ENCODE data around the gene OPRPN.

Gene OPRPN

GRCh38 chr4:70397580-70397979 lies at the start of gene OPRPN:
Gene OPRPN (plus strand): TSS chr4:70397940. CDS start chr4:70399286, 1,346 bp downstream.
- Histone ChIP-seq H3K9me3 (ENCODE audit: control insufficient read depth, insufficient read depth, low read length) (no peaks in the 10 kb centered on the region), H3K4me3 (ENCODE audit: low read depth, low read length) (no peak within 1 kb of the TSS), H3K9ac (ENCODE audit: low read depth, low read length) (no peak within 1 kb of the TSS), H3K36me3 (ENCODE audit: control insufficient read depth, insufficient read depth, low read length) (no peaks in the 10 kb centered on the region), H3K4me1 (ENCODE audit: control insufficient read depth, insufficient read depth, low read length) (no peaks in the 10 kb centered on the region), H3K27me3 (ENCODE audit: control insufficient read depth, insufficient read depth, low read length) (no peaks in the 10 kb centered on the region)

- no peak overlapping the region for H3K9ac ChIP-seq (ENCODE audit: low read depth, low read length)
- H3K9me3 ChIP-seq (ENCODE audit: control insufficient read depth, insufficient read depth, low read length) = no peaks in the 10 kb centered on the region
- H3K4me1 ChIP-seq (ENCODE audit: control insufficient read depth, insufficient read depth, low read length) = no peaks in the 10 kb centered on the region
- no peak overlapping the region for H3K4me3 ChIP-seq (ENCODE audit: low read depth, low read length)
- H3K36me3 ChIP-seq (ENCODE audit: control insufficient read depth, insufficient read depth, low read length) = no peaks in the 10 kb centered on the region
- H3K27me3 ChIP-seq (ENCODE audit: control insufficient read depth, insufficient read depth, low read length) = no peaks in the 10 kb centered on the region
Measured at GRCh38 chr4:70356185-70356584, 41.6 kb upstream of the OPRPN start.

GRCh38 chr4:70359115-70359661 lies 38.6 kb upstream of the OPRPN start:
- Histone ChIP-seq H3K4me1 (ENCODE audit: control insufficient read depth, insufficient read depth, low read length) (no peaks in the 10 kb centered on the region), H3K4me3 (ENCODE audit: low read depth, low read length) (no peak overlapping the region), H3K36me3 (ENCODE audit: control insufficient read depth, insufficient read depth, low read length) (no peaks in the 10 kb centered on the region), H3K9me3 (ENCODE audit: control insufficient read depth, insufficient read depth, low read length) (no peaks in the 10 kb centered on the region), H3K9ac (ENCODE audit: low read depth, low read length) (no peak overlapping the region), H3K27me3 (ENCODE audit: control insufficient read depth, insufficient read depth, low read length) (no peaks in the 10 kb centered on the region)

GRCh38 chr4:70360460-70360859 lies 37.3 kb upstream of the OPRPN start, which contains the start of gene SMR3A:
Gene SMR3A (plus strand): TSS chr4:70360760. CDS start chr4:70362116, 1,356 bp downstream.
- Histone ChIP-seq H3K27me3 (ENCODE audit: control insufficient read depth, insufficient read depth, low read length) (no peaks in the 10 kb centered on the region), H3K4me1 (ENCODE audit: control insufficient read depth, insufficient read depth, low read length) (no peaks in the 10 kb centered on the region), H3K36me3 (ENCODE audit: control insufficient read depth, insufficient read depth, low read length) (no peaks in the 10 kb centered on the region), H3K4me3 (ENCODE audit: low read depth, low read length) (no peak within 1 kb of the TSS), H3K9ac (ENCODE audit: low read depth, low read length) (no peak within 1 kb of the TSS), H3K9me3 (ENCODE audit: control insufficient read depth, insufficient read depth, low read length) (no peaks in the 10 kb centered on the region)

GRCh38 chr4:70364002-70364401 lies 33.7 kb upstream of the OPRPN start:
- no peaks in the 10 kb centered on the region for H3K36me3 ChIP-seq (ENCODE audit: control insufficient read depth, insufficient read depth, low read length)
- H3K4me1 ChIP-seq (ENCODE audit: control insufficient read depth, insufficient read depth, low read length) = no peaks in the 10 kb centered on the region
- H3K9me3 ChIP-seq (ENCODE audit: control insufficient read depth, insufficient read depth, low read length) = no peaks in the 10 kb centered on the region
- no peaks in the 10 kb centered on the region for H3K27me3 ChIP-seq (ENCODE audit: control insufficient read depth, insufficient read depth, low read length)
- H3K4me3 ChIP-seq (ENCODE audit: low read depth, low read length) = no peak overlapping the region
- no peak overlapping the region for H3K9ac ChIP-seq (ENCODE audit: low read depth, low read length)

GRCh38 chr4:70365479-70365878 lies 32.3 kb upstream of the OPRPN start:
- H3K27me3 ChIP-seq (ENCODE audit: control insufficient read depth, insufficient read depth, low read length) = no peaks in the 10 kb centered on the region
- no peak overlapping the region for H3K9ac ChIP-seq (ENCODE audit: low read depth, low read length)
- H3K4me3 ChIP-seq (ENCODE audit: low read depth, low read length) = no peak overlapping the region
- H3K4me1 ChIP-seq (ENCODE audit: control insufficient read depth, insufficient read depth, low read length) = no peaks in the 10 kb centered on the region
- no peaks in the 10 kb centered on the region for H3K9me3 ChIP-seq (ENCODE audit: control insufficient read depth, insufficient read depth, low read length)
- no peaks in the 10 kb centered on the region for H3K36me3 ChIP-seq (ENCODE audit: control insufficient read depth, insufficient read depth, low read length)

GRCh38 chr4:70367813-70368212 lies 29.9 kb upstream of the OPRPN start:
- Histone ChIP-seq H3K4me1 (ENCODE audit: control insufficient read depth, insufficient read depth, low read length) (no peaks in the 10 kb centered on the region), H3K36me3 (ENCODE audit: control insufficient read depth, insufficient read depth, low read length) (no peaks in the 10 kb centered on the region), H3K9me3 (ENCODE audit: control insufficient read depth, insufficient read depth, low read length) (no peaks in the 10 kb centered on the region), H3K27me3 (ENCODE audit: control insufficient read depth, insufficient read depth, low read length) (no peaks in the 10 kb centered on the region), H3K9ac (ENCODE audit: low read depth, low read length) (no peak overlapping the region), H3K4me3 (ENCODE audit: low read depth, low read length) (no peak overlapping the region)

GRCh38 chr4:70371987-70372386 lies 25.8 kb upstream of the OPRPN start:
- no peak overlapping the region for H3K4me3 ChIP-seq (ENCODE audit: low read depth, low read length)
- no peak overlapping the region for H3K9ac ChIP-seq (ENCODE audit: low read depth, low read length)
- no peaks in the 10 kb centered on the region for H3K4me1 ChIP-seq (ENCODE audit: control insufficient read depth, insufficient read depth, low read length)
- H3K9me3 ChIP-seq (ENCODE audit: control insufficient read depth, insufficient read depth, low read length) = no peaks in the 10 kb centered on the region
- H3K36me3 ChIP-seq (ENCODE audit: control insufficient read depth, insufficient read depth, low read length) = no peaks in the 10 kb centered on the region
- no peaks in the 10 kb centered on the region for H3K27me3 ChIP-seq (ENCODE audit: control insufficient read depth, insufficient read depth, low read length)

- no peak overlapping the region for H3K4me3 ChIP-seq (ENCODE audit: low read depth, low read length)
- H3K9ac ChIP-seq (ENCODE audit: low read depth, low read length) = no peak overlapping the region
- H3K9me3 ChIP-seq (ENCODE audit: control insufficient read depth, insufficient read depth, low read length) = no peaks in the 10 kb centered on the region
- no peaks in the 10 kb centered on the region for H3K36me3 ChIP-seq (ENCODE audit: control insufficient read depth, insufficient read depth, low read length)
- no peaks in the 10 kb centered on the region for H3K4me1 ChIP-seq (ENCODE audit: control insufficient read depth, insufficient read depth, low read length)
- no peaks in the 10 kb centered on the region for H3K27me3 ChIP-seq (ENCODE audit: control insufficient read depth, insufficient read depth, low read length)
Measured at GRCh38 chr4:70372760-70373159, 25.0 kb upstream of the OPRPN start.

GRCh38 chr4:70380578-70380977 lies 17.2 kb upstream of the OPRPN start:
- Histone ChIP-seq H3K9me3 (ENCODE audit: control insufficient read depth, insufficient read depth, low read length) (no peaks in the 10 kb centered on the region), H3K27me3 (ENCODE audit: control insufficient read depth, insufficient read depth, low read length) (no peaks in the 10 kb centered on the region), H3K4me3 (ENCODE audit: low read depth, low read length) (no peak overlapping the region), H3K9ac (ENCODE audit: low read depth, low read length) (no peak overlapping the region), H3K36me3 (ENCODE audit: control insufficient read depth, insufficient read depth, low read length) (no peaks in the 10 kb centered on the region), H3K4me1 (ENCODE audit: control insufficient read depth, insufficient read depth, low read length) (no peaks in the 10 kb centered on the region)

- Histone ChIP-seq H3K4me1 (ENCODE audit: control insufficient read depth, insufficient read depth, low read length) (no peaks in the 10 kb centered on the region), H3K9me3 (ENCODE audit: control insufficient read depth, insufficient read depth, low read length) (no peaks in the 10 kb centered on the region), H3K27me3 (ENCODE audit: control insufficient read depth, insufficient read depth, low read length) (no peaks in the 10 kb centered on the region), H3K36me3 (ENCODE audit: control insufficient read depth, insufficient read depth, low read length) (no peaks in the 10 kb centered on the region), H3K4me3 (ENCODE audit: low read depth, low read length) (no peak within 1 kb of the TSS), H3K9ac (ENCODE audit: low read depth, low read length) (no peak within 1 kb of the TSS)
Measured at GRCh38 chr4:70382691-70383181, 15.0 kb upstream of the OPRPN start, which contains the start of gene SMR3B. Gene SMR3B (plus strand): TSS chr4:70383131. CDS start chr4:70384511, 1,380 bp downstream.

GRCh38 chr4:70392057-70392776 lies 5.5 kb upstream of the OPRPN start:
- H3K27me3 ChIP-seq (ENCODE audit: control insufficient read depth, insufficient read depth, low read length) = no peaks in the 10 kb centered on the region
- no peak overlapping the region for H3K4me3 ChIP-seq (ENCODE audit: low read depth, low read length)
- no peak overlapping the region for H3K9ac ChIP-seq (ENCODE audit: low read depth, low read length)
- H3K9me3 ChIP-seq (ENCODE audit: control insufficient read depth, insufficient read depth, low read length) = no peaks in the 10 kb centered on the region
- no peaks in the 10 kb centered on the region for H3K36me3 ChIP-seq (ENCODE audit: control insufficient read depth, insufficient read depth, low read length)
- H3K4me1 ChIP-seq (ENCODE audit: control insufficient read depth, insufficient read depth, low read length) = no peaks in the 10 kb centered on the region

All from iPS-15b (cell line).